ENCODE results near the gene SH3GL3. TPM values are rescaled to one million over a fixed set of nuclear protein-coding genes. Genes with fewer than 3 reads are reported as not detected.

The SH3GL3 gene
- total and polyA plus RNA-seq, 2 of the 8 experiments (the other 6 are each of a cell fraction or from before 2014, with no cell fraction given) = 14.1 to 19.1 TPM

DNA sequence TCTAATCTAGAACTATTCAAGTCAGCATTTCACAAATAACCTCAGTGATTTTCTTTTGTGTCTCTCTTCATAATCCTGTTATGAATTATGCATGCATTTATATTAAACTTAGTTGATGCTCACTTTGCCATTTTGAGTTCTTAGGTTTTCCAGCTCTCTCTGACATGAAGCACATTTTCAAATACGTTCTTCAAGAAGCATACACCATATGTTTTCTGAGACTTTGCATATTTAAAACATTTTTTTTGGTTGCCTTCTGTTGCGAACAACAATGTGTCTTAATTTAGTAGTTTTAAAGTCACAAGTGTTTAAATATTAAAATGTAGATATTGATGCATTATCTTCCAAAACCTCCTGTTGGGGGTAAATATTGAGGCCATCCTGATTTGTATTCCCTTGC, 37.5 kb downstream of the SH3GL3 start:
- no peaks in the 10 kb centered on the region for H3K4me1 ChIP-seq (replicated peaks in 1 of 4; ENCODE audit: control insufficient read depth in 3 of 4, insufficient read depth in 4 of 4, low read length in 3 of 4)
- no peak overlapping the region for H3K4me2 ChIP-seq (ENCODE audit: insufficient read depth in 1 of 2, low read depth in 2 of 2, low read length in 2 of 2)
- H3K36me3 ChIP-seq (ENCODE audit: control insufficient read depth in 2 of 4, insufficient read depth in 4 of 4, low read length in 3 of 4) = no peaks in the 10 kb centered on the region
- H3K9me3 ChIP-seq (ENCODE audit: insufficient read depth in 2 of 2, low read depth in 1 of 2, low read length in 1 of 2) = peaks cover 3 to 9% of the 10 kb centered on the region in 2 experiments; a peak in 2 of 4 replicates
- no peak overlapping the region for H3K56ac ChIP-seq (replicated peaks; ENCODE audit: insufficient read length, low read depth, low read length)
- H2BK15ac ChIP-seq (ENCODE audit: low read length) = no peak overlapping the region
- H3K4me3 ChIP-seq (ENCODE audit: extremely low read depth in 1 of 4, insufficient read depth in 2 of 4, low read depth in 3 of 4, low read length in 4 of 4) = no peak overlapping the region
- no peak overlapping the region for H2AFZ ChIP-seq (ENCODE audit: low read length)
- peaks cover 0 to 11% of the 10 kb centered on the region in 2 experiments; a peak in 1 of 4 replicates for H3K79me2 ChIP-seq (ENCODE audit: control insufficient read depth in 1 of 2, insufficient read depth in 2 of 2, low read length in 2 of 2)
- no peak overlapping the region for H3K27ac ChIP-seq (ENCODE audit: low read depth, low read length)
- no peak overlapping the region for H2BK5ac ChIP-seq (ENCODE audit: low read depth, low read length)
- no peak overlapping the region for H3K23ac ChIP-seq (ENCODE audit: insufficient read length)
- ChIA-PET CTCF (ENCODE audit: partially characterized antibody) (interaction anchor here (1.7 kb wide), 1 partner anchor 46 kb away, joined by 3 read pairs; no protein-coding TSS in a partner anchor), POLR2A (ENCODE audit: partially characterized antibody) (no interaction called here)
- no peak overlapping the region for H2BK12ac ChIP-seq (ENCODE audit: low read depth, low read length)
- H3K14ac ChIP-seq (ENCODE audit: insufficient read length) = no peak overlapping the region
- no peaks in the 10 kb centered on the region for H3K79me1 ChIP-seq (ENCODE audit: low read depth, low read length)
- H4K91ac ChIP-seq (replicated peaks; ENCODE audit: insufficient read length, low read length) = no peak overlapping the region
- no peak overlapping the region for H2BK20ac ChIP-seq (ENCODE audit: low read length)
- no peak overlapping the region for H2BK120ac ChIP-seq (replicated peaks; ENCODE audit: low read depth, low read length)
- TF ChIP-seq, protein P1, sequence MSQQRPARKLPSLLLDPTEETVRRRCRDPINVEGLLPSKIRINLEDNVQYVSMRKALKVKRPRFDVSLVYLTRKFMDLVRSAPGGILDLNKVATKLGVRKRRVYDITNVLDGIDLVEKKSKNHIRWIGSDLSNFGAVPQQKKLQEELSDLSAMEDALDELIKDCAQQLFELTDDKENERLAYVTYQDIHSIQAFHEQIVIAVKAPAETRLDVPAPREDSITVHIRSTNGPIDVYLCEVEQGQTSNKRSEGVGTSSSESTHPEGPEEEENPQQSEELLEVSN (IDR thresholded peaks at IDR 0.05) = no peak
- TF ChIP-seq, protein P2, sequence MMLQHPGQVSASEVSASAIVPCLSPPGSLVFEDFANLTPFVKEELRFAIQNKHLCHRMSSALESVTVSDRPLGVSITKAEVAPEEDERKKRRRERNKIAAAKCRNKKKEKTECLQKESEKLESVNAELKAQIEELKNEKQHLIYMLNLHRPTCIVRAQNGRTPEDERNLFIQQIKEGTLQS (IDR thresholded peaks at IDR 0.05; ENCODE audit: insufficient read depth, low read depth, low read length) = no peak
- TF ChIP-seq SRF (IDR thresholded peaks at IDR 0.05; ENCODE audit: low read depth, low read length) (no peak), RAD21 (IDR thresholded peaks at IDR 0.05 in 1 of 2, conservative IDR thresholded peaks at IDR 0.05 in 1 of 2; ENCODE audit: low read depth in 2 of 2, low read length in 2 of 2) (no peak), MAFK (IDR thresholded peaks at IDR 0.05; ENCODE audit: low read depth, low read length) (no peak), HDAC6 (IDR thresholded peaks at IDR 0.05; ENCODE audit: low read depth, low read length) (no peak), FOSL1 (IDR thresholded peaks at IDR 0.05; ENCODE audit: insufficient read depth, low read depth, low read length) (no peak), CBX5 (IDR thresholded peaks at IDR 0.05; ENCODE audit: low read depth, low read length) (no peak), POLR2AphosphoS5 (IDR thresholded peaks at IDR 0.05; ENCODE audit: low read depth, low read length) (no peak), EZH2 (IDR thresholded peaks at IDR 0.05; ENCODE audit: low read depth, low read length, severe bottlenecking) (no peak), PHF8 (conservative IDR thresholded peaks at IDR 0.05; ENCODE audit: low read depth, low read length) (no peak), TEAD4 (IDR thresholded peaks at IDR 0.05; ENCODE audit: low read depth, low read length) (no peak), CHD2 (IDR thresholded peaks at IDR 0.05; ENCODE audit: low read length) (no peak)
- no peak for DNase-seq (ENCODE audit: low read depth in 1 of 2, low spot score in 2 of 2)
- no peak overlapping the region for H4K5ac ChIP-seq (ENCODE audit: insufficient read length, low read depth, low read length)
- H3K18ac ChIP-seq (ENCODE audit: extremely low read depth, low read length) = no peak overlapping the region
- H3K27me3 ChIP-seq (replicated peaks in 1 of 4; ENCODE audit: control insufficient read depth in 3 of 4, extremely low read depth in 1 of 4, insufficient read depth in 3 of 4, low read length in 3 of 4) = no peaks in the 10 kb centered on the region
- no peaks in the 10 kb centered on the region for H4K20me1 ChIP-seq (replicated peaks in 1 of 2; ENCODE audit: control insufficient read depth in 1 of 2, insufficient read depth in 2 of 2, low read length in 2 of 2)
- no peak overlapping the region for H3K4ac ChIP-seq (replicated peaks; ENCODE audit: insufficient read length, low read depth, low read length)
- H3K9ac ChIP-seq (replicated peaks in 1 of 4; ENCODE audit: extremely low read depth in 1 of 4, low read depth in 3 of 4, low read length in 3 of 4) = no peak overlapping the region
- H3K23me2 ChIP-seq (ENCODE audit: low read depth, low read length) = no peaks in the 10 kb centered on the region
- 92% methylated on average over 2 of the region's 2 CpGs; no CpG with 5 or more reads in 1 of the 2 experiments for WGBS, 2 experiments (ENCODE audit: extremely low coverage in 1 of 2, insufficient coverage in 1 of 2, insufficient read length in 1 of 2, insufficient replicate concordance in 2 of 2, low coverage in 1 of 2, low lambda C conversion rate in 2 of 2, missing lambda C conversion rate in 1 of 2)
- no peak overlapping the region for H2AK5ac ChIP-seq (ENCODE audit: low read depth, low read length)
- H4K8ac ChIP-seq (ENCODE audit: extremely low read depth, insufficient read depth, low read length) = no peak overlapping the region
- FAIRE-seq = no peak

Measured in H1 (cell line).